Measurements from ENCODE around the gene GPC5. TPM values are rescaled to one million over a fixed set of nuclear protein-coding genes. Genes with fewer than 3 reads are reported as not detected.

GPC5 gene
- total RNA-seq, 1 donor from 2014 or later, result 0.24 TPM

- Mint-ChIP-seq H3K36me3 (ENCODE audit: low read depth) (no peaks in the 10 kb centered on the region), H3K4me3 (no peak overlapping the region), H3K27ac (no peak overlapping the region), H3K9me3 (no peaks in the 10 kb centered on the region), H3K27me3 (no peaks in the 10 kb centered on the region), H3K4me1 (no peaks in the 10 kb centered on the region)
- ChIA-PET POLR2A (no interaction called here), CTCF (no interaction called here)
- DNase-seq (no peak), ATAC-seq (ENCODE audit: low read depth) (no peak)
- intact Hi-C loops (cut with micrococcal nuclease), result no loop called here
- TF ChIP-seq CTCF (IDR thresholded peaks at IDR 0.05), result no peak
Observed at GRCh38 chr13:91491980-91492379, 93.6 kb downstream of the GPC5 start.

GRCh38 chr13:91493442-91493841, 95.0 kb downstream of the GPC5 start:
- no peak for TF ChIP-seq CTCF (IDR thresholded peaks at IDR 0.05)
- CTCF ChIA-PET, result no interaction called here
- Mint-ChIP-seq H3K36me3 (ENCODE audit: low read depth) (no peaks in the 10 kb centered on the region), H3K27me3 (no peaks in the 10 kb centered on the region), H3K4me3 (no peak overlapping the region), H3K4me1 (no peaks in the 10 kb centered on the region), H3K9me3 (no peaks in the 10 kb centered on the region), H3K27ac (no peak overlapping the region)
- POLR2A ChIA-PET, result no interaction called here
- DNase-seq (no peak), ATAC-seq (ENCODE audit: low read depth) (no peak)
- intact Hi-C loops (cut with micrococcal nuclease), result no loop called here

- DNase-seq, result no peak
- no peaks in the 10 kb centered on the region for H3K4me1 Mint-ChIP-seq
- no peaks in the 10 kb centered on the region for H3K27me3 Mint-ChIP-seq
- H3K36me3 Mint-ChIP-seq (ENCODE audit: low read depth), result no peaks in the 10 kb centered on the region
- no peak overlapping the region for H3K27ac Mint-ChIP-seq
- H3K4me3 Mint-ChIP-seq, result no peak overlapping the region
- peaks cover 2% of the 10 kb centered on the region for H3K9me3 Mint-ChIP-seq
- ATAC-seq (ENCODE audit: low read depth), result no peak
- intact Hi-C loops (cut with micrococcal nuclease), result no loop called here
- ChIA-PET CTCF (no interaction called here), POLR2A (no interaction called here)
- no peak for TF ChIP-seq CTCF (IDR thresholded peaks at IDR 0.05)
Observed at GRCh38 chr13:91498298-91498697, 99.9 kb downstream of the GPC5 start.

GRCh38 chr13:91504216-91504615, 105.8 kb downstream of the GPC5 start:
- no peaks in the 10 kb centered on the region for H3K27me3 Mint-ChIP-seq
- H3K9me3 Mint-ChIP-seq, result peaks cover 5% of the 10 kb centered on the region
- no peaks in the 10 kb centered on the region for H3K36me3 Mint-ChIP-seq (ENCODE audit: low read depth)
- intact Hi-C loops (cut with micrococcal nuclease), result no loop called here
- DNase-seq (no peak), ATAC-seq (ENCODE audit: low read depth) (no peak)
- H3K27ac Mint-ChIP-seq, result no peak overlapping the region
- ChIA-PET CTCF (no interaction called here), POLR2A (no interaction called here)
- H3K4me1 Mint-ChIP-seq, result no peaks in the 10 kb centered on the region
- H3K4me3 Mint-ChIP-seq, result no peak overlapping the region
- TF ChIP-seq CTCF (IDR thresholded peaks at IDR 0.05), result no peak

- ChIA-PET POLR2A (no interaction called here), CTCF (no interaction called here)
- H3K27me3 Mint-ChIP-seq, result no peaks in the 10 kb centered on the region
- H3K4me3 Mint-ChIP-seq, result no peak overlapping the region
- no peak overlapping the region for H3K27ac Mint-ChIP-seq
- no peak for TF ChIP-seq CTCF (IDR thresholded peaks at IDR 0.05)
- DNase-seq (no peak), ATAC-seq (ENCODE audit: low read depth) (no peak)
- H3K36me3 Mint-ChIP-seq (ENCODE audit: low read depth), result no peaks in the 10 kb centered on the region
- peaks cover 3% of the 10 kb centered on the region for H3K9me3 Mint-ChIP-seq
- H3K4me1 Mint-ChIP-seq, result no peaks in the 10 kb centered on the region
- intact Hi-C loops (cut with micrococcal nuclease), result no loop called here
Observed at GRCh38 chr13:91506759-91507158, 108.3 kb downstream of the GPC5 start.
